ENCODE data around the gene TBCC.

GRCh38 chr6:42787063-42787472 lies 41.2 kb upstream of the TBCC start:
- TF ChIP-seq, protein P1, sequence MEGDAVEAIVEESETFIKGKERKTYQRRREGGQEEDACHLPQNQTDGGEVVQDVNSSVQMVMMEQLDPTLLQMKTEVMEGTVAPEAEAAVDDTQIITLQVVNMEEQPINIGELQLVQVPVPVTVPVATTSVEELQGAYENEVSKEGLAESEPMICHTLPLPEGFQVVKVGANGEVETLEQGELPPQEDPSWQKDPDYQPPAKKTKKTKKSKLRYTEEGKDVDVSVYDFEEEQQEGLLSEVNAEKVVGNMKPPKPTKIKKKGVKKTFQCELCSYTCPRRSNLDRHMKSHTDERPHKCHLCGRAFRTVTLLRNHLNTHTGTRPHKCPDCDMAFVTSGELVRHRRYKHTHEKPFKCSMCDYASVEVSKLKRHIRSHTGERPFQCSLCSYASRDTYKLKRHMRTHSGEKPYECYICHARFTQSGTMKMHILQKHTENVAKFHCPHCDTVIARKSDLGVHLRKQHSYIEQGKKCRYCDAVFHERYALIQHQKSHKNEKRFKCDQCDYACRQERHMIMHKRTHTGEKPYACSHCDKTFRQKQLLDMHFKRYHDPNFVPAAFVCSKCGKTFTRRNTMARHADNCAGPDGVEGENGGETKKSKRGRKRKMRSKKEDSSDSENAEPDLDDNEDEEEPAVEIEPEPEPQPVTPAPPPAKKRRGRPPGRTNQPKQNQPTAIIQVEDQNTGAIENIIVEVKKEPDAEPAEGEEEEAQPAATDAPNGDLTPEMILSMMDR (conservative IDR thresholded peaks at IDR 0.05; ENCODE audit: low read length): no peak
- TF ChIP-seq EZH2phosphoT487 (IDR thresholded peaks at IDR 0.05; ENCODE audit: borderline replicate concordance, low read depth, low read length): no peak

Measured in OCI-LY7 (cell line).